Gastrocnemius medialis (tissue), 4 donors: ENCODE measurements around the gene CUL2. TPM values are rescaled to one million over a fixed set of nuclear protein-coding genes. Genes with fewer than 3 reads are reported as not detected.
A peak's percentile ranks its signal among the peaks of the same experiment; 100 is the strongest.

Experiments used
- ATAC-seq, 2 donors: fragments of 150-250 bp; one replicate each; pipeline ENCODE4 v1.9.1; 2016
- DNase-seq, 2 donors: peaks; one replicate each; pipeline ENCODE4 v3.0.0-alpha.2; 2019
- H3K27ac ChIP-seq, 4 donors: fragments of 200-600 bp; sonication (generic); 1 replicate in 1 of 4; 2 replicates in 3 of 4; pipeline ENCODE4 v1.5.1; 2016 to 2018; ENCODE audit warnings: mild to moderate bottlenecking in 2 of 4, moderate library complexity in 1 of 4
- H3K27me3 ChIP-seq, 3 donors: fragments of 200-600 bp; sonication (generic) in 2 of 3; 1 replicate in 1 of 3; 2 replicates in 2 of 3; pipeline versions ENCODE4 v1.5.1 to v1.6.0; 2016 to 2019; ENCODE audit warnings: mild to moderate bottlenecking in 1 of 3, moderate library complexity in 1 of 3
- H3K36me3 ChIP-seq, 2 donors: fragments of 200-600 bp; sonication (generic) in 1 of 2; one replicate each; pipeline ENCODE4 v1.5.1; 2017 to 2018
- H3K4me1 ChIP-seq, 2 donors: fragments of 200-600 bp; sonication (generic) in 1 of 2; one replicate each; pipeline ENCODE4 v1.5.1; 2016 to 2017; ENCODE audit warnings: mild to moderate bottlenecking in 2 of 2
- H3K4me3 ChIP-seq, 4 donors: fragments of 200-600 bp; sonication (generic) in 3 of 4; 1 replicate in 1 of 4; 2 replicates in 3 of 4; pipeline ENCODE4 v1.5.1; 2016 to 2019; ENCODE audit warnings: mild to moderate bottlenecking in 2 of 4
- H3K9me3 ChIP-seq, 3 donors: fragments of 200-600 bp; sonication (generic) in 2 of 3; 1 replicate in 1 of 3; 2 replicates in 2 of 3; pipeline ENCODE4 v1.5.1; 2016 to 2019
- POLR2A ChIP-seq, 2 donors: fragments of 450-650 bp; IDR thresholded peaks; one replicate each; pipeline ENCODE4 v1.6.1; 2017; ENCODE audit warnings: antibody characterized with exemption in 2 of 2, mild to moderate bottlenecking in 2 of 2, moderate library complexity in 2 of 2
- in situ Hi-C, 4 donors: fragments of 200-750 bp; cut with MboI; loops; one replicate each; pipeline versions ENCODE4 v1.15.0 to v1.8.0; 2017; ENCODE audit warnings: low sequenced_read_pairs in 4 of 4
- intact Hi-C: fragments of 100-400 bp; cut with DNase I; formaldehyde crosslinking; loops from one replicate; pipeline ENCODE4 v1.15.1; 2023; ENCODE audit warnings: low total_unique reads
- total RNA-seq, 4 donors: library from RNA; depleted of rRNA; stranded (reverse); fragments of >200 nt; gene quantifications; one replicate each; pipeline versions ENCODE4 v1.1.0 to v1.2.3, GENCODE V29; 2016
- TF ChIP-seq, protein P1 (sequence below), 5 experiments: fragments of 450-650 bp in 3 of 5; fragments of 200-600 bp in 2 of 5; sonication (generic) in 2 of 5; IDR thresholded peaks in 4 of 5; conservative IDR thresholded peaks in 1 of 5; 1 replicate in 4 of 5; 2 replicates in 1 of 5; pipeline ENCODE4 v1.5.1; 2016 to 2019; ENCODE audit warnings: antibody characterized with exemption in 5 of 5, mild to moderate bottlenecking in 3 of 5, moderate library complexity in 3 of 5

Gene CUL2
- total RNA-seq, 4 donors from 2014 or later: 27.2 to 41.4 (median 34.2) TPM

DNA sequence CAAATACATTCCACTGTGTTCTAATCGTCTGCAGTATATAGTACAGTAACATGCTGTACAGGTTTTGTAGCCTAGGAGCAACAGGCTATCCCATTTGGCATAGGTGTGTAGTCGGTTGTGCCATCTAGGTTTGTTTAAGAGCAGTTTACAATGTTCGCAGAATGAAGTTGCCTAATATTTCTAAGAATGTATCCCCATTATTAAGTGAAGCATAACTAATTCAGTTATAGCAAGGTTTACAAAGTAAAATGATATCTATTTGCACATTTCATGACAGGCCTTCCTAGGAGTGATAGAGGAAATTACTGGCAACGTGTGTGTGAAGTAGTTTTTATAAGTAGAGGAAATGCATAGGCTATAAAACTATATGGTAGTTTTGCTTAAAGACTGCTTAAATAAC, 40.5 kb upstream of the CUL2 start:
- Histone ChIP-seq H3K9me3 (no peaks in the 10 kb centered on the region), H3K27ac (no peak overlapping the region), H3K36me3 (no peaks in the 10 kb centered on the region), H3K27me3 (no peaks in the 10 kb centered on the region), H3K4me3 (no peak overlapping the region), H3K4me1 (peaks cover 27 to 30% of the 10 kb centered on the region in 2 donors)
- no peak for TF ChIP-seq POLR2A (IDR thresholded peaks at IDR 0.05)
- TF ChIP-seq, protein P1, sequence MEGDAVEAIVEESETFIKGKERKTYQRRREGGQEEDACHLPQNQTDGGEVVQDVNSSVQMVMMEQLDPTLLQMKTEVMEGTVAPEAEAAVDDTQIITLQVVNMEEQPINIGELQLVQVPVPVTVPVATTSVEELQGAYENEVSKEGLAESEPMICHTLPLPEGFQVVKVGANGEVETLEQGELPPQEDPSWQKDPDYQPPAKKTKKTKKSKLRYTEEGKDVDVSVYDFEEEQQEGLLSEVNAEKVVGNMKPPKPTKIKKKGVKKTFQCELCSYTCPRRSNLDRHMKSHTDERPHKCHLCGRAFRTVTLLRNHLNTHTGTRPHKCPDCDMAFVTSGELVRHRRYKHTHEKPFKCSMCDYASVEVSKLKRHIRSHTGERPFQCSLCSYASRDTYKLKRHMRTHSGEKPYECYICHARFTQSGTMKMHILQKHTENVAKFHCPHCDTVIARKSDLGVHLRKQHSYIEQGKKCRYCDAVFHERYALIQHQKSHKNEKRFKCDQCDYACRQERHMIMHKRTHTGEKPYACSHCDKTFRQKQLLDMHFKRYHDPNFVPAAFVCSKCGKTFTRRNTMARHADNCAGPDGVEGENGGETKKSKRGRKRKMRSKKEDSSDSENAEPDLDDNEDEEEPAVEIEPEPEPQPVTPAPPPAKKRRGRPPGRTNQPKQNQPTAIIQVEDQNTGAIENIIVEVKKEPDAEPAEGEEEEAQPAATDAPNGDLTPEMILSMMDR (IDR thresholded peaks at IDR 0.05 in 4 of 5, conservative IDR thresholded peaks at IDR 0.05 in 1 of 5): no peak
- in situ Hi-C loops: no loop called here
- intact Hi-C loops: no loop called here
- ATAC-seq (no peak), DNase-seq (no peak)

DNA sequence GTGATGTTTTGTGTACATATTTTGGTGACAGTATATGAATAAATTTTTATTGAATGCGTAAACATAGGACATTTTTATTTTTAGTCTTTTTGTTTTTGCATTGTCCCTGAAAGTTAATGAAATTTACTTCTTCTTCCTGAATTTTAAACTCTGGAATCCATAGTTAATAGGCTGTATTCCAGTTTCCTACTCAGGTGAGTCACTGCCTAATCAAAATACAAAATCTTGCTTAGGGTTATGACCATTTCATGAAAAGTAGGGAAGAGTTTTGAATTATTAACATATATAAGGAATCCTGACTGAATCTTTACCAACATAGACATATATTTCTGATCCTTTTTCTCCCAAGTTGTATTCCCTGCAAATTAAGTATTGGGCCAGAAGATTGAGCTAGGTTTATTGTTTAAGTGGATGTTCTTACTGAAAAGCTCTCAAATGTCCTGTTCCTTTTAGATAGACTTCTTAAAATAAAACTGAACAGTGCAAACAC, 39.1 kb upstream of the CUL2 start:
- intact Hi-C loops (loop anchor here (5.0 to 10.0 kb wide), 3 partner anchors 203 to 426 kb away; no protein-coding TSS in a partner anchor), in situ Hi-C loops (no loop called here)
- no peak for ATAC-seq
- Histone ChIP-seq H3K4me3 (no peak overlapping the region), H3K4me1 (peaks cover 27 to 30% of the 10 kb centered on the region in 2 donors), H3K27me3 (no peaks in the 10 kb centered on the region), H3K36me3 (no peaks in the 10 kb centered on the region), H3K27ac (no peak overlapping the region), H3K9me3 (no peaks in the 10 kb centered on the region)
- TF ChIP-seq, protein P1 (IDR thresholded peaks at IDR 0.05 in 4 of 5, conservative IDR thresholded peaks at IDR 0.05 in 1 of 5): no peak
- TF ChIP-seq POLR2A (IDR thresholded peaks at IDR 0.05): no peak
- no peak for DNase-seq

DNA sequence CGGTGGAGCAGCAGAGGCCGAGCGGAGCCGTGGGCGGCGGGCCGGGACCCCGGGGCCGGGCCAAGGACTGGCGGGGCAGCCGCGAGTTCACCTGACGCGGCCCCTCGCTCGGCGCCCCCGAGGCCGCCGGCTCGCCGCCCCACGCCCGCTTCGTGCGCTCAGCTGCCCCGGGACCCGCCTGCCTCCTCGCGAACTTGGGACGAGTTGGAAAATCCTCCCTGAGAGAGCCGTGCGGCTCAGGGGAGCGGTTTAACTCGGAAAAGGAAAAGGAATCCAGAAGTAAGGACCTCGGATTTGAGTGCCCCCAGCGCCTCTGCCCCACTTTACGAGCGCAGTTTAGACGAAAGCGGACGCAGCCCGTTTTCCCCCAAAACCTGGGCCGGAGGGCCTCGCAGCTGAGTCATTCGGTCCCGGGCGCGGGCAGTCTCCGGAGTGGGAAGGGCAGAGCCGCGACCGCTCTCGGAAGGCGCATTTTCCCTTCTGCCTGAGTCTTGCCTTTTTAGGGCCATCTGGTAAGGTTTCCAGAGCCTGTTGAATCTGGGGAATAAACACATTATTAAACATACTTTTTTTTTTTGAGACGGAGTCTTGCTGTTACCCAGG, 37.2 kb upstream of the CUL2 start:
- intact Hi-C loops (loop anchor here (1.0 to 10.0 kb wide), 6 partner anchors 68 to 427 kb away; no protein-coding TSS in a partner anchor), in situ Hi-C loops (no loop called here)
- ATAC-seq (peak; percentile 28), DNase-seq (peak; percentile 12 to 36)
- H3K27me3 ChIP-seq: no peaks in the 10 kb centered on the region
- no peaks in the 10 kb centered on the region for H3K9me3 ChIP-seq
- peak overlapping the region; percentile 68 to 89 (median 82) for H3K4me3 ChIP-seq
- H3K4me1 ChIP-seq: peaks cover 27 to 30% of the 10 kb centered on the region in 2 donors
- H3K36me3 ChIP-seq: no peaks in the 10 kb centered on the region
- peak overlapping the region; percentile 93 to 98 (median 96) for H3K27ac ChIP-seq
- TF ChIP-seq, protein P1 (IDR thresholded peaks at IDR 0.05 in 4 of 5, conservative IDR thresholded peaks at IDR 0.05 in 1 of 5): no peak
- TF ChIP-seq POLR2A (IDR thresholded peaks at IDR 0.05): no peak

DNA sequence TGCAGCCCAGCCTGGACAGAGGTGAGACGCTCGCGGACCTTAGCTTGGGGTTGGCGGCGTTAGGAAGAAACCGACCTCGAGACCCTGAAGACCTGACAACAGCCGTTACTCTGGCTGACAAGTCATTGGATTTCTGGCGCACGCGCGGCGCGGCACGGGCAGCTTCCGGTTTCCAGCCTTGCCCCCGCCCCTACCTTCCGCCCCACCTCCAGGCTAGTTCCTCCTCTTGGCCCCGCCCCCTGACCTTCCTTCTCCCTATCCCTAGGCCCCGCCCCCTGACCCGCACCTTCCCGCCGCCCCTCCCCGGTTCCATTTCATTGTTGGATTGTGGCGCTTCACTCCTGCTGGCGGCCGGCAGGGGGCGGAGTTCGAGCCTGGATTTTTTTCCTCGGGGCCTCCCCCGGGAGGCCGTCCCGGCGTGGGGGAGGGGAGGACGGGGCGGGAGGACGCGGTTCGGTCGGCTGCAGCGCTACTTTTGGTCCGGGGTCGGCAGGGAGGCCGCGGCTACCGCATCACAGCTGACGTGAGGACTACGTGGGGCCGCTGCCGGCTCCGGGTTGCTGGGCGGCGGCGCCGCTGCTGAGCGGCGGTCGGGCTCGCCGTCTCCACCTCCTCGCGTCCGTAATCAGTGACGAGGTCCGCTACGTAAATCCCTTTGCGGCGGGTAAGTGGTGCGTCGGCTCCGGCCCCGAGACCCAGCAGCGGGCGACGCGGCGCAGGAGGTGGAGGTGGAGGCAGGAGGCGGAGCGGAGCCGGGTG, 36.6 kb upstream of the CUL2 start, which contains the start of gene CREM:
Gene CREM, plus strand, starts transcription at position 317 of the 759 bp plus-strand sequence. CDS start 10,990 bp downstream, outside the sequence.
- in situ Hi-C loops: no loop called here
- ATAC-seq: peak; percentile 90 to 93

More for the DNA sequence above, 36.6 kb upstream of the CUL2 start, which contains the start of gene CREM:
- peak within 1 kb of the TSS; percentile 93 to 98 (median 96) for H3K27ac ChIP-seq
- DNase-seq: peak; percentile 99 to 100
- peak; percentile 99 for TF ChIP-seq POLR2A (IDR thresholded peaks at IDR 0.05)
- TF ChIP-seq, protein P1 (IDR thresholded peaks at IDR 0.05 in 4 of 5, conservative IDR thresholded peaks at IDR 0.05 in 1 of 5): peak; percentile 78 to 97 (median 93)
- no peaks in the 10 kb centered on the region for H3K27me3 ChIP-seq
- no peaks in the 10 kb centered on the region for H3K9me3 ChIP-seq
- H3K4me1 ChIP-seq: peaks cover 26 to 27% of the 10 kb centered on the region in 2 donors
- H3K36me3 ChIP-seq: no peaks in the 10 kb centered on the region
- intact Hi-C loops: loop anchor here (1.0 to 10.0 kb wide), 8 partner anchors 36 to 516 kb away; partner anchors contain the start of genes CUL2 and FZD8
- H3K4me3 ChIP-seq: peak within 1 kb of the TSS; percentile 68 to 89 (median 82)
